PFSK-1 (cell line): ENCODE data around the gene LZTFL1.

Experiments used
- FOXP2 ChIP-seq: optimal IDR thresholded peaks from 2 replicates; pipeline ENCODE3; 2011; ENCODE audit warnings: borderline replicate concordance, control low read depth, inconsistent platforms; ENCODE audit not compliant: insufficient read depth; ENCODE audit errors: extremely low read length, extremely low read depth
- POLR2AphosphoS5 ChIP-seq: IDR thresholded peaks from 2 replicates; pipeline ENCODE4 v1.6.1; 2012; ENCODE audit warnings: low read depth, mild to moderate bottlenecking, control low read depth, low read length, moderate library complexity
- REST ChIP-seq, 2 experiments: IDR thresholded peaks; 2 replicates each; pipeline versions ENCODE4 v1.6.1 to v1.8.0; 2011 to 2012; ENCODE audit warnings: low read depth in 2 of 2, low read length in 2 of 2, control low read depth in 1 of 2, inconsistent platforms in 1 of 2, mild to moderate bottlenecking in 1 of 2, moderate library complexity in 1 of 2; ENCODE audit not compliant: insufficient read depth in 1 of 2
- SIN3A ChIP-seq: IDR thresholded peaks from 2 replicates; pipeline ENCODE4 v1.6.1; 2012; ENCODE audit warnings: mild to moderate bottlenecking, low read length, moderate library complexity, borderline replicate concordance; ENCODE audit not compliant: insufficient read depth
- TAF1 ChIP-seq: IDR thresholded peaks from 2 replicates; pipeline ENCODE4 v1.6.1; 2012; ENCODE audit warnings: low read length, control low read depth, borderline replicate concordance; ENCODE audit not compliant: insufficient read depth

LZTFL1 gene

GRCh38 chr3:45870099-45870498 is 28.2 kb upstream of the LZTFL1 start:
- no peak for TF ChIP-seq FOXP2
- no peak for TF ChIP-seq POLR2AphosphoS5
- TF ChIP-seq TAF1, result no peak
- no peak for TF ChIP-seq SIN3A
- TF ChIP-seq REST (IDR thresholded peaks at IDR 0.05; ENCODE audit: insufficient read depth in 1 of 2, low read depth in 2 of 2, low read length in 2 of 2), result no peak

GRCh38 chr3:45869638-45870037 is 27.7 kb upstream of the LZTFL1 start:
- TF ChIP-seq TAF1 (no peak), SIN3A (no peak), FOXP2 (no peak), POLR2AphosphoS5 (no peak), REST (IDR thresholded peaks at IDR 0.05; ENCODE audit: insufficient read depth in 1 of 2, low read depth in 2 of 2, low read length in 2 of 2) (no peak)

GRCh38 chr3:45868650-45869049 is 26.7 kb upstream of the LZTFL1 start:
- TF ChIP-seq POLR2AphosphoS5, result no peak
- no peak for TF ChIP-seq FOXP2
- no peak for TF ChIP-seq REST (IDR thresholded peaks at IDR 0.05; ENCODE audit: insufficient read depth in 1 of 2, low read depth in 2 of 2, low read length in 2 of 2)
- no peak for TF ChIP-seq SIN3A
- no peak for TF ChIP-seq TAF1

GRCh38 chr3:45868213-45868612 is 26.3 kb upstream of the LZTFL1 start:
- no peak for TF ChIP-seq SIN3A
- TF ChIP-seq TAF1, result no peak
- no peak for TF ChIP-seq REST (IDR thresholded peaks at IDR 0.05; ENCODE audit: insufficient read depth in 1 of 2, low read depth in 2 of 2, low read length in 2 of 2)

GRCh38 chr3:45865563-45865962 is 23.6 kb upstream of the LZTFL1 start:
- no peak for TF ChIP-seq REST (IDR thresholded peaks at IDR 0.05; ENCODE audit: insufficient read depth in 1 of 2, low read depth in 2 of 2, low read length in 2 of 2)
- no peak for TF ChIP-seq SIN3A
- no peak for TF ChIP-seq FOXP2
- no peak for TF ChIP-seq TAF1
- no peak for TF ChIP-seq POLR2AphosphoS5
